Parathyroid adenoma (tissue), 2 donors: Measurements from ENCODE around the gene SHROOM1.

Experiments
- H2AFZ ChIP-seq: fragments of 300-600 bp; sonication (generic); one replicate; pipeline ENCODE4 v1.7.0; 2017; ENCODE audit warnings: antibody characterized with exemption, mild to moderate bottlenecking
- H3K27ac ChIP-seq: fragments of 300-600 bp; sonication (generic); one replicate; pipeline ENCODE4 v1.7.0; 2017
- H3K27me3 ChIP-seq: fragments of 300-600 bp; sonication (generic); one replicate; pipeline ENCODE4 v1.7.0; 2017; ENCODE audit warnings: low read length; ENCODE audit not compliant: control insufficient read depth, insufficient read depth
- H3K36me3 ChIP-seq: fragments of 300-600 bp; sonication (generic); one replicate; pipeline ENCODE4 v1.7.0; 2017; ENCODE audit warnings: low read length; ENCODE audit not compliant: control insufficient read depth, insufficient read depth
- H3K4me1 ChIP-seq: fragments of 300-600 bp; sonication (generic); one replicate; pipeline ENCODE4 v1.7.0; 2017; ENCODE audit warnings: control low read depth
- H3K4me2 ChIP-seq: fragments of 300-600 bp; sonication (generic); one replicate; pipeline ENCODE4 v1.7.0; 2017; ENCODE audit warnings: low read length
- H3K4me3 ChIP-seq: fragments of 300-600 bp; sonication (generic); one replicate; pipeline ENCODE4 v1.7.0; 2017; ENCODE audit warnings: low read depth, low read length
- H3K79me2 ChIP-seq: fragments of 300-600 bp; sonication (generic); one replicate; pipeline ENCODE4 v1.7.0; 2017; ENCODE audit warnings: control low read depth
- H3K9ac ChIP-seq: fragments of 300-600 bp; sonication (generic); one replicate; pipeline ENCODE4 v1.7.0; 2017; ENCODE audit warnings: mild to moderate bottlenecking
- H3K9me3 ChIP-seq: fragments of 300-600 bp; sonication (generic); one replicate; pipeline ENCODE4 v1.7.0; 2017; ENCODE audit warnings: low read length; ENCODE audit not compliant: control insufficient read depth
- TF ChIP-seq, protein P1 (sequence below): fragments of 300-600 bp; sonication (generic); IDR thresholded peaks from one replicate; pipeline ENCODE4 v1.7.0; 2017; ENCODE audit warnings: antibody characterized with exemption, mild to moderate bottlenecking
- donor health status: primary hyperparathyroidism.

SHROOM1 gene

DNA sequence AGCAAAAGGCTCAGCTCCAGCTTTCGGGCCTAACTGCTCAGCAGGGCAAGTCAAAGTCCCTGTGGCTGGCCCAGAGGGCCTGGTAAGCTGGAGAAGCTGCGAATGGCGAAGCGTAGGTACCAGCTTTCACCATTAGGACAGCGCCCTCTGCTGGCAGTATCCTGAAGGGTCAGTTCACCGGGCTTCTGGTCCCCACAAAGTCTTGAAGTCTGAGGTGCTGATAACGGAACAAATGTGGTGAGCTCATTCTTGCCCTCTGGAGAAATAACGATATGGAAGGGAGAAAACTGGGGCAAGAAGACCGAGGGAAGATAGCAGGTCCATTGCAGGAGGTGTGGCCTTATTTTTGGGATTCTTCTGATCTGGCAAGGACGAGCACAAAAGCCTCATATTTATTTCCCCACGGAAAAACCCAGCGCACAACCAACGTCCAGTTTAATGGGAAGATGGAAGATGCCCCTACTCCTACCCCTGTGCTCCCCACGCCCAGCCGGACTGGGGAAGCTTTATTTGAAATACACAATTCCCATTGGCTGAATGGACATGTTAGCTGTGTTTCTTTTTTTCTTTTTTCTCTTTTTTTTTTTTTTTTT is 10.2 kb downstream of the SHROOM1 start:
- H3K27me3 ChIP-seq = no peaks in the 10 kb centered on the region

DNA sequence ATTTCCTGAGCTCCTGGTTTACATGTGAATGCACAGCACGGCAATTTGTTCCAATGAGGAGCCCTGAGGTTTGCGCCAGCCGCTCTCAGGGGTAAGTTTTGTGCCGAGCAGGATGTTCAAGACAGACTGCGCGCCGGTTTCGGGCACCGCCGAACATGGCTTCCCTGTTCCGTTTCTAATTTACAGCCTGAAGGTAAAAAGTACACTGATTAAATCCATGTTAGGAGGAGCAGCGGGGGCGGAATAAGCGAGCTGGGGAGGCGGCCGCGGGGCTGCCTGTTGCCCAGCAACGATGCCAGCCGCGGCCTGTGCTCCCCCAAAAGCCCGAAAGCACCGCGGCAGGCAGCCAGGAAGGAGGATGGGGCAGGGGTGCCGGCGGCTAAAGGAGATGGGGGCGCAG is 11.0 kb downstream of the SHROOM1 start:
- Histone ChIP-seq H3K27me3 (no peaks in the 10 kb centered on the region), H2AFZ (no peak overlapping the region), H3K4me1 (no peaks in the 10 kb centered on the region), H3K9me3 (no peaks in the 10 kb centered on the region), H3K27ac (no peak overlapping the region), H3K36me3 (no peaks in the 10 kb centered on the region), H3K9ac (no peak overlapping the region), H3K4me2 (no peak overlapping the region), H3K4me3 (no peak overlapping the region), H3K79me2 (no peaks in the 10 kb centered on the region)
- TF ChIP-seq, protein P1, sequence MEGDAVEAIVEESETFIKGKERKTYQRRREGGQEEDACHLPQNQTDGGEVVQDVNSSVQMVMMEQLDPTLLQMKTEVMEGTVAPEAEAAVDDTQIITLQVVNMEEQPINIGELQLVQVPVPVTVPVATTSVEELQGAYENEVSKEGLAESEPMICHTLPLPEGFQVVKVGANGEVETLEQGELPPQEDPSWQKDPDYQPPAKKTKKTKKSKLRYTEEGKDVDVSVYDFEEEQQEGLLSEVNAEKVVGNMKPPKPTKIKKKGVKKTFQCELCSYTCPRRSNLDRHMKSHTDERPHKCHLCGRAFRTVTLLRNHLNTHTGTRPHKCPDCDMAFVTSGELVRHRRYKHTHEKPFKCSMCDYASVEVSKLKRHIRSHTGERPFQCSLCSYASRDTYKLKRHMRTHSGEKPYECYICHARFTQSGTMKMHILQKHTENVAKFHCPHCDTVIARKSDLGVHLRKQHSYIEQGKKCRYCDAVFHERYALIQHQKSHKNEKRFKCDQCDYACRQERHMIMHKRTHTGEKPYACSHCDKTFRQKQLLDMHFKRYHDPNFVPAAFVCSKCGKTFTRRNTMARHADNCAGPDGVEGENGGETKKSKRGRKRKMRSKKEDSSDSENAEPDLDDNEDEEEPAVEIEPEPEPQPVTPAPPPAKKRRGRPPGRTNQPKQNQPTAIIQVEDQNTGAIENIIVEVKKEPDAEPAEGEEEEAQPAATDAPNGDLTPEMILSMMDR = no peak

More for the DNA sequence above, 10.2 kb downstream of the SHROOM1 start:
- H3K36me3 ChIP-seq = no peaks in the 10 kb centered on the region
- H2AFZ ChIP-seq = peak overlapping the region; percentile 43
- H3K9ac ChIP-seq = no peak overlapping the region
- H3K4me2 ChIP-seq = no peak overlapping the region
- TF ChIP-seq, protein P1 = peak; percentile 90
- H3K4me1 ChIP-seq = no peaks in the 10 kb centered on the region
- no peaks in the 10 kb centered on the region for H3K79me2 ChIP-seq
- H3K9me3 ChIP-seq = no peaks in the 10 kb centered on the region
- no peak overlapping the region for H3K27ac ChIP-seq
- no peak overlapping the region for H3K4me3 ChIP-seq

DNA sequence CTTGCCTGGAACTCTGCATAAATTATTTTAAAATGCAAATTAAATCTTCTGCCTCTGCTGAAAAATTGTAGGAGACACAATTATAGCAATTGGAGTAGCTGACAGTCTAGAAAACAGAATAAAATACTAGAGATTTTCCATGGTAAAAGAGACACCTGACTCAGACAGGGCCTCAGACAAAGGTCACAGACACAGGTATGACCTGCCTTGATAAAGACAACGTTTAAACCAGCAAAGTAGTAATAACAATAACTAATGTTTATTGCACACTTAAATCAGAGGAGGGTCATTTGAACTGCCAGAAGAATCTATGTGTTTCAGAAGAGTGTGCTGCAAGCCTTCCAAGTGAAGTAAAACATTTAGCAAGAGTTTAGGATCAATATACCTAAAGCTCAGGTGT is 13.4 kb downstream of the SHROOM1 start:
- no peaks in the 10 kb centered on the region for H3K79me2 ChIP-seq
- H2AFZ ChIP-seq = peak overlapping the region; percentile 0
- no peak overlapping the region for H3K4me2 ChIP-seq
- no peaks in the 10 kb centered on the region for H3K9me3 ChIP-seq
- H3K4me3 ChIP-seq = no peak overlapping the region
- H3K27me3 ChIP-seq = no peaks in the 10 kb centered on the region
- TF ChIP-seq, protein P1 = no peak
- H3K4me1 ChIP-seq = no peaks in the 10 kb centered on the region
- H3K9ac ChIP-seq = no peak overlapping the region
- no peak overlapping the region for H3K27ac ChIP-seq
- H3K36me3 ChIP-seq = no peaks in the 10 kb centered on the region

DNA sequence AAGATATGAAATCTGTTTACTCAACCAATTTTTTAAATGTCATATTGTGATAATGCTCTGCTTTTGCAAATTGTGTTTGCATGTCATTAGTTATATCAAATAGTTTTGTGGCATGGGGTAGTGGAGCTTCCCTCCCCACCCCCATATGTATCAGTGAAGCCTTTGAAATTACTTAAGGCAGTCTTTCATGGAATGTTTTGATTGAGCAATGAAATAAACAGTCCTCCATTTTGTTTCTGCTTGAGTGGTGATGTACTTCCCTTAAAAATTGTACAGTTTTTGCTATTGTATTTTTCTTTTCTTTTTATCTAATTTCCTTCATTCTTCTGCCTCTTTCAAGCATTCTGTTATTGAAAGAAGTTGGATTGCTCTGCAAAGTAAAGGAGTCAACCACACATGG is 13.9 kb downstream of the SHROOM1 start:
- H3K79me2 ChIP-seq = no peaks in the 10 kb centered on the region

More for the DNA sequence above, 13.9 kb downstream of the SHROOM1 start:
- no peaks in the 10 kb centered on the region for H3K27me3 ChIP-seq
- no peak overlapping the region for H3K9ac ChIP-seq
- no peak overlapping the region for H3K4me3 ChIP-seq
- H3K27ac ChIP-seq = no peak overlapping the region
- TF ChIP-seq, protein P1 = no peak
- H3K36me3 ChIP-seq = no peaks in the 10 kb centered on the region
- H3K4me2 ChIP-seq = no peak overlapping the region
- H2AFZ ChIP-seq = peak overlapping the region; percentile 0
- H3K9me3 ChIP-seq = no peaks in the 10 kb centered on the region
- H3K4me1 ChIP-seq = no peaks in the 10 kb centered on the region
